Measurements from ENCODE around the gene ADGRD1.

The ADGRD1 gene

DNA sequence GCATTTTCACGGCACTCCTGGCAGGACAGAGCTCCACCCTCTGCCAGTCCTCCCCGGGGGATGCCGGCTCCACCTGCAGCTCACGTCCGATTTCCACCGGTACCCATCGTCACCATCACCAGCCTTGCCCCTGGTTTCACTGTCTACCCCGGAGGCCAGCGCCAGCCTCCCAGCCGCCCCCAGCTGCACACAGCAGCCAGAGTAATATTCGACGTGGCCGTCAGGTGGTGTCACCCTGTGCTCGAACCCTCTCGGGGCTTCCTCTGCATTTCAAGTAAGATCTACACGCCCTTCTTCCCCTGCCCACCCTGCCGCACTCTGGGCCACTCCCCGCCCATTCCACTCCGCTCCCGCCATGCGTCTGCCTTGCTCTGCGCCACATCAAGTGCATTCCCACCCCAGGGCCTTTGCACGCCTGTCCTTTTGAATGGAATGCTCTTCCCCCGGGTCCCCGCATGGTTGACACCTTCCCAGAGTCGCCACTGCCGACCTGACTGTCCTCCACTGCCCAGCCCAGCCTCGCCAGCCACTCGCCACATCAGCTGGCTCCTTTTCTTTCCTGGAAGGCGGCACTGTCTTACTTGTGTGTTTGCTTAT is 80.3 kb downstream of the ADGRD1 start:
- Histone ChIP-seq H3K9me3 (ENCODE audit: control insufficient read depth, low read depth, low read length) (no peaks in the 10 kb centered on the region), H3K4me1 (ENCODE audit: control insufficient read depth, low read depth, low read length) (no peaks in the 10 kb centered on the region), H3K4me3 (ENCODE audit: low read length) (no peak overlapping the region), H3K36me3 (ENCODE audit: control insufficient read depth, low read depth, low read length) (no peaks in the 10 kb centered on the region), H3K27ac (ENCODE audit: low read length) (no peak overlapping the region), H3K27me3 (ENCODE audit: control insufficient read depth, insufficient read depth, low read length) (no peaks in the 10 kb centered on the region), H3K9ac (ENCODE audit: low read length) (no peak overlapping the region)

DNA sequence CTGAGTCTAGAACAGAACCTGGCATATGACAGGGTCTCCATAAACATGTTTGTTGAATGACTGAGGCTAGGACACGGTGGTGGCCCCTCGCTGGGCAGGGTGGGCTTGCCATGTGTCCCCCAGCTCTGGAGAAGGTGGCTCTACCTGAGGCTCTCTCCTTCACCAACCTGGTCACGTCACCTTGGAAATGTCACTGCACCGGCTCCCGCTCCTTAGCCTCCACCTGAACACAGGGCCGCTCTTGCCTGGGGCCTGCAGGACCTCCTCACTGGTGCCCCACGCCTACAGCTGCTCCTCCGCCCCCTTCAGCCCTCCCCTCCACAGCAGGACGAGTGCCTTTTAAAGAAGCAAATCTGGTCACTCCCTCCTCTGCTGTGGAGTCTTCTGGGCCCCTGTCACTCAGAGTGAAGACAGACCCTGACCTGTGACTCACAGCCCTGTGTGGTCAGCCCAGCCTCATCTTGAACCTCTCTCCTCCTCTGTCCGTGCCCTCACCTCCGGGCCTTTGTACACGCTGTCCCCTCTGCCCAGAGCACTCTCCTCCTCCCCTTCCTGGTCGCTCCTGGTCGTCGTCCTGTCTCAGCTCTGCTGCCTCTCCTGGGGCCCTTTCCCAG is 81.0 kb downstream of the ADGRD1 start:
- Histone ChIP-seq H3K4me1 (ENCODE audit: control insufficient read depth, low read depth, low read length) (no peaks in the 10 kb centered on the region), H3K9ac (ENCODE audit: low read length) (no peak overlapping the region), H3K4me3 (ENCODE audit: low read length) (no peak overlapping the region), H3K9me3 (ENCODE audit: control insufficient read depth, low read depth, low read length) (no peaks in the 10 kb centered on the region), H3K36me3 (ENCODE audit: control insufficient read depth, low read depth, low read length) (no peaks in the 10 kb centered on the region), H3K27ac (ENCODE audit: low read length) (no peak overlapping the region), H3K27me3 (ENCODE audit: control insufficient read depth, insufficient read depth, low read length) (no peaks in the 10 kb centered on the region)

DNA sequence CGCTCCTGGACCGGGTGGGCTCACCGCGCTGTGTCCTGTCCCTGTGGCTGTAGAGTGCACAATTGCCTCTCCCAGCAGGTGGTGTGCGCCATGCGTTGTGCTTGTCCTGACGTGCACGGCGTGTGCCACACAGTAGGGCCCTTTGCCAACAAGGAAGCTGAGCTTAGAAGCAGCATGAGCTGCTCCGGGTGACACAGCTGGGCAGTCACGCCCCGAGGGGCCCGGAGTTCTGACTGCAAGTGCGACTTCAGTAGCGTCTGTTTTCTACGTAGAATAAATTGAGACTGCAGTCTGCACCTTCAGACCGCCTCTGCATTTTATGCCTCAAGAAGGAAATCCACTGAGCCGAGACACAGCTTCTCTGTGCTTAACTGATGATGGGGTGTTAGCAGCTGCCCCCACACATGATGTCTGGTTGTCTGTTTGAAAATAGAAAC is 81.6 kb downstream of the ADGRD1 start:
- Histone ChIP-seq H3K9me3 (ENCODE audit: control insufficient read depth, low read depth, low read length) (no peaks in the 10 kb centered on the region), H3K36me3 (ENCODE audit: control insufficient read depth, low read depth, low read length) (no peaks in the 10 kb centered on the region), H3K27ac (ENCODE audit: low read length) (no peak overlapping the region), H3K27me3 (ENCODE audit: control insufficient read depth, insufficient read depth, low read length) (no peaks in the 10 kb centered on the region), H3K9ac (ENCODE audit: low read length) (no peak overlapping the region), H3K4me1 (ENCODE audit: control insufficient read depth, low read depth, low read length) (no peaks in the 10 kb centered on the region), H3K4me3 (ENCODE audit: low read length) (no peak overlapping the region)

DNA sequence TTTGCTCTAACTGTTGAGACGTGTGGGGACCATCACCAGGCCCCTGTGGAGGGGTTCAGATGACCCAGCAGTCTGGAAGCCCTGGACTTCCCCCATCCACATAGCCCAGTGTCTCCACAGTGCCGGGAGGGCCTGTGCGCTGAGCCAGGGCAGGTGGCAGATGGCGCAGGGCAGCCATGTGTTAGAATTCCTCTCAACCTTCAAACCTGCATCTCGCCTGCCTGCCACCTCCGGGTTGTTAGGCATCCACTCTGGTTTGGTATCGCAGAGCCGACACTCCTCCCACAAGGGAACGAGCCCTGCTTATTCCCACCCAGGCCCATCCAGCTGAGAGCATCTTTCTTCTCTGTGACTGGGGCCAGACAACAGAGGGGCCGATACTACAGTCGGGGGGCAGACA is 84.5 kb downstream of the ADGRD1 start:
- H3K27me3 ChIP-seq (ENCODE audit: control insufficient read depth, insufficient read depth, low read length): no peaks in the 10 kb centered on the region
- H3K9me3 ChIP-seq (ENCODE audit: control insufficient read depth, low read depth, low read length): no peaks in the 10 kb centered on the region
- no peak overlapping the region for H3K27ac ChIP-seq (ENCODE audit: low read length)

DNA sequence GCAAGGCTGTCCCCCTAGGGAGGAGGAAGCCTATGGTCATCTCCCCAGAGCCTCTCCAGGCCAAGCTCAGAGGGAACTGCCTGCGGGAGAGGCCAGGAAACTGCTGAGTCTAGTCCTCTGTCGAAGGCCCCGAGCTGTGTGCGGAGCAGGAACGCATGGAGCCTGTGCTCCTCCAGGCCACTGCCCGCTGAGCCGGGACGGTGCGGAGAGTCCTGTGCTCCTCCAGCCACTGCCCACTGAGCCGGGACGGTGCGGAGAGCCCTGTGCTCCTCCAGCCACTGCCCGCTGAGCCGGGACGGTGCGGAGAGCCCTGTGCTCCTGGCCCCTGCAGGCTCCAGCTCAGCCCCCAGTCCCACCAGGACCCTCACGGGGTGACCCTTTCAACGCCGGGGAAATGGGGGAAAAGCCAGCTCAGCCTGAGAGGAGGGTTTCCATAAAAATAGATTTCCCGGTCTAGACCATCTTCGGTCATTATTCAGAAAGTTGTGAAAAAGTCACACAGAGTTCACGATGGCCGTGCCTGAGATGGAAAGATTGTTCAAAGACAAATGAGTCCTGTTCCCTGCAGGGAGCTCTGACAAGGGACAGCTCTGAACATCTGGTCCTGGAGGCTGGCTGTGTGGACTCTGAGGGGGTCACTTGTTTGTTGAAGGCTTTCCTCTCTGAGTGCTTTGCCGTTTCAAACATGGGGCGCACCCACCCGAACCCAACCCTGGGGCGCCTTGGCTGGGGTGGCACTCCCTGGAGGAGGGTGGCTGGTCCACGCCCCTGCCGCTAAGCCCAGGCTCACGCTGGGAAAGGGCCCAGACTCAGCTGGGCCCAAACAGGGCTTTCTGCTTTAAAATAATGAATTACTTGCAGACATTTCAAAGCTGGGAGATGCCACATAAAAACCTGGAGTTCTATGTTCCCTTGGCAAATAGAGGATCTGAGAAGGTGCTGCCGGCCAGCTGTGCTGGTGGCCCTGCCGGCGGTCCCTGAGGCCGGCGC is 85.5 kb downstream of the ADGRD1 start:
- H3K4me3 ChIP-seq (ENCODE audit: low read length): no peak overlapping the region
- H3K36me3 ChIP-seq (ENCODE audit: control insufficient read depth, low read depth, low read length): no peaks in the 10 kb centered on the region
- no peaks in the 10 kb centered on the region for H3K4me1 ChIP-seq (ENCODE audit: control insufficient read depth, low read depth, low read length)
- H3K27ac ChIP-seq (ENCODE audit: low read length): no peak overlapping the region
- no peaks in the 10 kb centered on the region for H3K9me3 ChIP-seq (ENCODE audit: control insufficient read depth, low read depth, low read length)
- no peaks in the 10 kb centered on the region for H3K27me3 ChIP-seq (ENCODE audit: control insufficient read depth, insufficient read depth, low read length)
- no peak overlapping the region for H3K9ac ChIP-seq (ENCODE audit: low read length)

More for the DNA sequence above, 84.5 kb downstream of the ADGRD1 start:
- Histone ChIP-seq H3K9ac (ENCODE audit: low read length) (no peak overlapping the region), H3K4me1 (ENCODE audit: control insufficient read depth, low read depth, low read length) (no peaks in the 10 kb centered on the region), H3K36me3 (ENCODE audit: control insufficient read depth, low read depth, low read length) (no peaks in the 10 kb centered on the region), H3K4me3 (ENCODE audit: low read length) (no peak overlapping the region)

DNA sequence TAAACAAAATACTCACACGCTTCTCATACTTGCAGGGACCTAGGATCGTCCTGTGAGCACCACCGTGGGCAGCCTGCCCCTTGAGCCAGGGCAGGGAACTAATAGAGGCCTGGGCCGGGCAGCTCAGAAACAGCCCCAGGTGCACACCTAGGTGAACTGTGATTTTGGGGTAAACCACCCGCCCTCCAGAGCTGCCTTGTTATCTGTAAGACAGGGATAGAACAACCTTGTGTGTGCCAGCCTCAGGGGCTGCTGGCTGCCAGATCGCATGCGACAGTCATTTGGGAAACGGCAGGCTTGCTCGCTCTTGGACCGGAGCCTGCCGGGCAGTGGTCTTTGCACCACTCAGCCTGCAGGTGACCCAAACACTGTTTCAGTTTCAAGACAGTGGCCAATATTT is 86.8 kb downstream of the ADGRD1 start:
- H3K27me3 ChIP-seq (ENCODE audit: control insufficient read depth, insufficient read depth, low read length): no peaks in the 10 kb centered on the region
- H3K4me1 ChIP-seq (ENCODE audit: control insufficient read depth, low read depth, low read length): no peaks in the 10 kb centered on the region
- H3K27ac ChIP-seq (ENCODE audit: low read length): no peak overlapping the region
- H3K9ac ChIP-seq (ENCODE audit: low read length): no peak overlapping the region
- no peaks in the 10 kb centered on the region for H3K36me3 ChIP-seq (ENCODE audit: control insufficient read depth, low read depth, low read length)
- no peak overlapping the region for H3K4me3 ChIP-seq (ENCODE audit: low read length)
- H3K9me3 ChIP-seq (ENCODE audit: control insufficient read depth, low read depth, low read length): no peaks in the 10 kb centered on the region

DNA sequence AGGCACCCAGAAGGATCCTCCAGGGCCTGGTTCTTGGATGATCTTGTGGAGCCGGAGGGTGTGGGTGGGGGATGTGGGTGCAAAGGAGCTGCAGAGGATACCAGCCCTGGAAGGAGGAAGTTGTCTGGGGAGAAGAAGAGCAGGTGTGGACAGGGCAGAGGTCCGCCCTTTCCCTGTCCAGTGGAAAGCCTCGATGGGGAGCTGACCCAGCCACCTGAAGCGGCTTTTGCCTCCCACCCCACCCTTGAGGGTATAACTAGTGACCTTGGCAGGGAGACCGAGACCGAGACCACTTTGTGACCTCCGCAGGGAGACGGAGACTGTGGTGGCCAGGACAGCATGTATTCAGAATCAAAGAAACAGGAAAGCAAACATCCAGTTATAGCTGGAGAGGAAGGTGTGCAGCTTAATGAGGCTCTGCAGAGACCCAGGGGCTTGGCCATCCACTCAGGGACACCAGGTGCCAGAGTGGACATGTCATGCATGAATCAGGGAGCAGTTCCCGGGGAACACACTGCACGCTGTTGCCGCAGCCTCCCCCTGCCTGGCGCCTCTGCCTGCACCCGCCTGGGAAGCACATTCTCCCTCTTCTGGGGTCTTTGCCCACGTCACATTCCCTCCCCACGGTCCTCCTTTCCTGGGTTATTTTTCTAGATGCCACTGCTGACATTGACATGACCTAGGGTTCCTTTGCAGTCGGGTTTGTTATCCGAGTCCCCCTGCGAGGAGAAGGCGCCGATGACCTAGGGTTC is 87.7 kb downstream of the ADGRD1 start:
- H3K4me3 ChIP-seq (ENCODE audit: low read length): no peak overlapping the region
- no peaks in the 10 kb centered on the region for H3K27me3 ChIP-seq (ENCODE audit: control insufficient read depth, insufficient read depth, low read length)
- no peak overlapping the region for H3K9ac ChIP-seq (ENCODE audit: low read length)
- H3K36me3 ChIP-seq (ENCODE audit: control insufficient read depth, low read depth, low read length): no peaks in the 10 kb centered on the region
- H3K9me3 ChIP-seq (ENCODE audit: control insufficient read depth, low read depth, low read length): no peaks in the 10 kb centered on the region
- H3K4me1 ChIP-seq (ENCODE audit: control insufficient read depth, low read depth, low read length): no peaks in the 10 kb centered on the region
- H3K27ac ChIP-seq (ENCODE audit: low read length): no peak overlapping the region

DNA sequence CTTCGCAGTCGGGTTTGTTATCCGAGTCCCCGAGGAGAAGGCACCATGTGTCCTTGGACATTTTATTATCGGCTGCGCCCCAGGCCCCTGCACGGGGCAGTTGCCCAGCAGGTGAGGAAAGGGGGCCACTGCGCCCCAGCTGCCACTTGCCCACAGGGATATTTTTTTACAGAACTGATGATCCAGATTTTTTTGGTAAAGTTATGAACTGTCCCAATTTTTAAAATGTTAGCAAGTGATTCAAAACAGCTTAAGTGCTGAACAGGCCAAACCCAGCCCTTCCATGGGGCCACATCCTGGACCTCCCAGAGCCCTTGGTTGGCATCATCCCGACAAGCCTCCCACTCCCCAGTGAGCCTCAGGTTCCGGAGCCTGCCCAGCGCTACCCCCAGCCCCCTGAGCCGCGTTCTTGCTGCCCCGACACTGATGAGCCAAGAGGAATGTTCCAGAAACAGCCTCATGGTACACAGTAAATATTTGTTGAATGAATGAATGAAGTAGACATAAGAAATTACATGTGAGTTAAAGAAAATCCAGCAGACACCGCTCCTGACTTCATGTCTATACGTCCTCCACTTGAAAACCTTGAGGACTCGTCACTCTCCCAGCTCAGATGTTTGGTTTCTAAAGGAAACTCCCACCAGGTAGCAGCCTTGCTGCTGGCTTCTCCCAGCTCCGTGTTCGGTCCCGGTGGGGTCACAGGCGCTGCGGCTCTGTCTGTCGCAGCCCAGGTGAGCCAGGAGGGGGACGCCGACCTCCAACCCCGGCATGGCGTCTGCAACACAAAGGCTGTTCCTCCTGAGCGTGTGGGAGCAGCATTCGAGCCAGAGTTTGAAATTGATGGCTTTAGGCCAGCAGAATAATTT is 88.5 kb downstream of the ADGRD1 start:
- no peaks in the 10 kb centered on the region for H3K9me3 ChIP-seq (ENCODE audit: control insufficient read depth, low read depth, low read length)
- no peak overlapping the region for H3K4me3 ChIP-seq (ENCODE audit: low read length)
- H3K36me3 ChIP-seq (ENCODE audit: control insufficient read depth, low read depth, low read length): no peaks in the 10 kb centered on the region
- no peaks in the 10 kb centered on the region for H3K4me1 ChIP-seq (ENCODE audit: control insufficient read depth, low read depth, low read length)
- H3K27ac ChIP-seq (ENCODE audit: low read length): no peak overlapping the region
- no peak overlapping the region for H3K9ac ChIP-seq (ENCODE audit: low read length)
- no peaks in the 10 kb centered on the region for H3K27me3 ChIP-seq (ENCODE audit: control insufficient read depth, insufficient read depth, low read length)

DNA sequence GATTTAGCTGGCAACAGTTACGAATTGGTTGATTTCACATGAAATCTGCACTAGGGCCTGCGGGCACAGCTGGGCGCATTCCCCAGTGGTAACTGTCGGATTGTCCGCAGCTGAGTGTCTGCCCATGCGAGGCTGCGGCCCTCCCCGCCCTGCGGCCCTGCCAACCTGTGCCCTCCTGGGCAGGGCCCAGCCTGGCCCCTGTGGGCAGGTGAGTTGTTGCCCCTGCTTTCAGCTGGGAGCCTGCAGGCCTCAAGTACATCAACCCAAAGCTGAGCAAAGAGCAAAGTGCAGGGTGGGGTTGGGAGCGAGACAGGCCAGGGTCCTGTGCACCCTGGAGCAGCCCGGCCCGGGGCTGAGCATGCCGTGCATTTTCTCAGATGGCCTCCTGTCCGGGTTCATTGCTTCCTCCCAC is 89.1 kb downstream of the ADGRD1 start:
- Histone ChIP-seq H3K36me3 (ENCODE audit: control insufficient read depth, low read depth, low read length) (no peaks in the 10 kb centered on the region), H3K27ac (ENCODE audit: low read length) (no peak overlapping the region), H3K9me3 (ENCODE audit: control insufficient read depth, low read depth, low read length) (no peaks in the 10 kb centered on the region), H3K9ac (ENCODE audit: low read length) (no peak overlapping the region), H3K27me3 (ENCODE audit: control insufficient read depth, insufficient read depth, low read length) (no peaks in the 10 kb centered on the region), H3K4me3 (ENCODE audit: low read length) (no peak overlapping the region), H3K4me1 (ENCODE audit: control insufficient read depth, low read depth, low read length) (no peaks in the 10 kb centered on the region)

DNA sequence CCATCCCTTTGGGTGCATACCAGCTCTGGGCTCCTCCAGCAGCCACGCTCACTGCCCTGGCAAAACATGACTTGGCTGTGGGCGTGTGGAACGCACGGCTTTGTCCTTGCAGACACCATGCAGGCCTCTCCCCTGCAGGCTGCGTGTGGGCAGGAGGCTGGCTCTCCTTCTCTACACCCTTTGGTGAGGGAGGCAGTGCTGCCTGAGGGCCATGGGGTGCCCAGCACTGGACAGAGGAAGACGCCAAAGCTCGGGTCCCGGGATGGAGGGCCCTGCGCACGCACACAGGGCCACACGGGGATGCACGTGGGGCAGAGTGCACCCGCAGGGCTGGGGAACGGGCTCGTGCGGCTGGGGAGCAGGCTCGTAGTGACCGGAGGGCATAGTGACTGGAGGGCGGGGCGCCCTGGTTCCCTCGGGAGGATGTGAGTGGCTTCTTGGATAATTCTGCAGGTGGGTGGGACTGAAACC is 89.7 kb downstream of the ADGRD1 start:
- Histone ChIP-seq H3K27ac (ENCODE audit: low read length) (no peak overlapping the region), H3K9ac (ENCODE audit: low read length) (no peak overlapping the region), H3K4me3 (ENCODE audit: low read length) (no peak overlapping the region), H3K4me1 (ENCODE audit: control insufficient read depth, low read depth, low read length) (no peaks in the 10 kb centered on the region), H3K27me3 (ENCODE audit: control insufficient read depth, insufficient read depth, low read length) (no peaks in the 10 kb centered on the region), H3K36me3 (ENCODE audit: control insufficient read depth, low read depth, low read length) (no peaks in the 10 kb centered on the region), H3K9me3 (ENCODE audit: control insufficient read depth, low read depth, low read length) (no peaks in the 10 kb centered on the region)
